Measurements from ENCODE around the gene TTLL8. TPM values are rescaled to one million over a fixed set of nuclear protein-coding genes. Genes with fewer than 3 reads are reported as not detected.
A peak's percentile ranks its signal among the peaks of the same experiment; 100 is the strongest.

Gene TTLL8
- total RNA-seq, 1 experiment from 2014 or later = not detected

DNA sequence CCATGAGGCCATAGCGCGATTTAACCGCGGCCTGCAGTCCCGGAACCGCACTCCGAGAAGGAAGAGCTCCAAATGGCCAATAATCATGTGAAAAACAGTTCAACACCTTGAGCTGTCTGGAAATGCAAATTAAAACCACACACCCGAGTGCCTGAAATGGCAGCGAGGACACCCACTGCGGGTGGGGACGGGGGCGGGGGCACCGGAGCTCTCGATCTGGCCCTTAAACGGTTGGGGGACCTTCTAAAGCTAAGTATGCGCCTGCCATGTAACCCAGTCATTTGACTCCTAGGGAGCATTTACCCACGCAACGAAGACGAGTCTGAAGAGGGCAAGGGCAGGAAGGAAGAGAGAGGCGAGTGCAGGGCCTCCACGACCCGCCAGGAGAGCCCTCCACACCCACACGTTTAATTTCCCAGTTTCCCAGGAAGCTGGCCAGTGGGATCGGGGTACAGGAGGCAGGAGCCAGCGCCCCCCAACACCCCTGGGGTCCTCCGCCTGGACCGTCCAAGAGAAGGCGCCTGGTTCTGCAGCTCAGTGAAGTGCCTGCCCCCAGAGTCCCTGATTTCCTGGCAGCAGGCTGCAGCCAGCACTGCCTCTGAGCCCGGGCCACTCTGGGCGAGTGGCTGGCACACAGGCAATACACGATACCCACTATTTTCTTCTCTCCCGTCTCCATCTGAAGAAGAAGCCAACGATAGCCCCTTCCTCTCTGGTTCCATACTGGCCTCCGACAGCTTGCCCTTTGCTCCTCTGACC is 1.7 kb downstream of the TTLL8 start:
- no peaks in the 10 kb centered on the region for H3K9me3 ChIP-seq (ENCODE audit: low read length)
- H3K27ac ChIP-seq (ENCODE audit: low read length) = no peak overlapping the region
- H3K9ac ChIP-seq (ENCODE audit: low read length) = peak overlapping the region; percentile 42
- H3K4me2 ChIP-seq (ENCODE audit: low read depth, low read length, poor library complexity, severe bottlenecking) = peak overlapping the region; percentile 54
- no peaks in the 10 kb centered on the region for H3K27me3 ChIP-seq (ENCODE audit: low read length)
- H3K4me1 ChIP-seq (ENCODE audit: low read length) = peaks cover 29% of the 10 kb centered on the region
- H2AFZ ChIP-seq (ENCODE audit: low read length) = no peak overlapping the region
- H4K20me1 ChIP-seq (ENCODE audit: insufficient read depth, low read depth, low read length) = no peaks in the 10 kb centered on the region
- H3K36me3 ChIP-seq (ENCODE audit: insufficient read depth, low read length) = no peaks in the 10 kb centered on the region
- no peaks in the 10 kb centered on the region for H3K9me2 ChIP-seq (replicated peaks; ENCODE audit: insufficient read depth, low read length)
- no peaks in the 10 kb centered on the region for H3K79me2 ChIP-seq (ENCODE audit: low read length)
- H3K4me3 ChIP-seq (ENCODE audit: low read length) = peak overlapping the region; percentile 35; the same call in 1 of the 2 replicates
- DNase-seq = peak; percentile 70

DNA sequence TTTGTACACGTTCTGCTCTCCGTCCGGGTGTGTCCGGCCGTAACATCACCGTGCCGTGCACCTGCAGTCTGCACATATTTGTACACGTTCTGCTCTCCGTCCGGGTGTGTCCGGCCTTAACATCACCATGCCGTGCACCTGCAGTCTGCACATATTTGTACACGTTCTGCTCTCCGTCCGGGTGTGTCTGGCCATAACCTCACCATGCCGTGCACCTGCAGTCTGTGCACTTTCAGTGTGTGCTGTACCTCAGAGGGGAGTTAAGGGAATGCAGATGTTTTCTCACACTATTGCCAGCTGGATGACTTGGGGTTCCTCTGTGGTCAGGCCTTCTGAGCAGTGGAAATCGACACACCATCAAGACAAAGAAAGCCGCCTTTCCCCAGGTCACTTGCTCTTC is 4.2 kb downstream of the TTLL8 start:
- no peaks in the 10 kb centered on the region for H3K9me2 ChIP-seq (replicated peaks; ENCODE audit: insufficient read depth, low read length)
- no peaks in the 10 kb centered on the region for H3K36me3 ChIP-seq (ENCODE audit: insufficient read depth, low read length)
- no peak overlapping the region for H2AFZ ChIP-seq (ENCODE audit: low read length)
- no peak for DNase-seq
- H3K4me1 ChIP-seq (ENCODE audit: low read length) = peaks cover 19% of the 10 kb centered on the region
- H3K4me3 ChIP-seq (ENCODE audit: low read length) = no peak overlapping the region
- no peak overlapping the region for H3K9ac ChIP-seq (ENCODE audit: low read length)
- H3K27me3 ChIP-seq (ENCODE audit: low read length) = no peaks in the 10 kb centered on the region
- H3K79me2 ChIP-seq (ENCODE audit: low read length) = no peaks in the 10 kb centered on the region
- no peaks in the 10 kb centered on the region for H4K20me1 ChIP-seq (ENCODE audit: insufficient read depth, low read depth, low read length)
- no peaks in the 10 kb centered on the region for H3K9me3 ChIP-seq (ENCODE audit: low read length)
- H3K4me2 ChIP-seq (ENCODE audit: low read depth, low read length, poor library complexity, severe bottlenecking) = no peak overlapping the region
- H3K27ac ChIP-seq (ENCODE audit: low read length) = no peak overlapping the region

DNA sequence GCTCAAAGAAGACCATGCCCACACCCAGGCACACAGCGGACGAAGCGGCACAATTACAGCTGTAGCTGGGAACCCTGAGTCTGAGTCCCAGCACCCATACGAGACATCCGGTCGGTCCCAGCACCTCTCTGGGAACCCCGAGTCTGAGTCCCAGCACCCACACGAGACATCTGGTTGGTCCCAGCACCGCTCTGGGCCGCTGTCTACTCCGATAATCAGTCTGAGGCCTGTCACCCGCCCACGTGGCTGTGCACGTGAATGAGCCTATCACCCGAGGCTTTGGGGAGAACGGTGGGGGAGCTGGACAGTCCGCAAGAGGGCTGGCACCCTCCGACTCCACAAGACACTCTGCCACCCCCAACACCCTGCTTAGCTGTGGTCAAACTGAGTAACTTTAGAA is 6.2 kb downstream of the TTLL8 start:
- H3K36me3 ChIP-seq (ENCODE audit: insufficient read depth, low read length) = no peaks in the 10 kb centered on the region
- no peak overlapping the region for H3K4me2 ChIP-seq (ENCODE audit: low read depth, low read length, poor library complexity, severe bottlenecking)
- no peaks in the 10 kb centered on the region for H3K79me2 ChIP-seq (ENCODE audit: low read length)
- H3K9me2 ChIP-seq (replicated peaks; ENCODE audit: insufficient read depth, low read length) = no peaks in the 10 kb centered on the region
- no peak overlapping the region for H3K4me3 ChIP-seq (ENCODE audit: low read length)
- no peak overlapping the region for H2AFZ ChIP-seq (ENCODE audit: low read length)
- no peak overlapping the region for H3K27ac ChIP-seq (ENCODE audit: low read length)
- no peak for DNase-seq
- H3K9me3 ChIP-seq (ENCODE audit: low read length) = no peaks in the 10 kb centered on the region
- H3K9ac ChIP-seq (ENCODE audit: low read length) = no peak overlapping the region
- H4K20me1 ChIP-seq (ENCODE audit: insufficient read depth, low read depth, low read length) = no peaks in the 10 kb centered on the region
- H3K4me1 ChIP-seq (ENCODE audit: low read length) = peaks cover 13% of the 10 kb centered on the region
- H3K27me3 ChIP-seq (ENCODE audit: low read length) = no peaks in the 10 kb centered on the region

DNA sequence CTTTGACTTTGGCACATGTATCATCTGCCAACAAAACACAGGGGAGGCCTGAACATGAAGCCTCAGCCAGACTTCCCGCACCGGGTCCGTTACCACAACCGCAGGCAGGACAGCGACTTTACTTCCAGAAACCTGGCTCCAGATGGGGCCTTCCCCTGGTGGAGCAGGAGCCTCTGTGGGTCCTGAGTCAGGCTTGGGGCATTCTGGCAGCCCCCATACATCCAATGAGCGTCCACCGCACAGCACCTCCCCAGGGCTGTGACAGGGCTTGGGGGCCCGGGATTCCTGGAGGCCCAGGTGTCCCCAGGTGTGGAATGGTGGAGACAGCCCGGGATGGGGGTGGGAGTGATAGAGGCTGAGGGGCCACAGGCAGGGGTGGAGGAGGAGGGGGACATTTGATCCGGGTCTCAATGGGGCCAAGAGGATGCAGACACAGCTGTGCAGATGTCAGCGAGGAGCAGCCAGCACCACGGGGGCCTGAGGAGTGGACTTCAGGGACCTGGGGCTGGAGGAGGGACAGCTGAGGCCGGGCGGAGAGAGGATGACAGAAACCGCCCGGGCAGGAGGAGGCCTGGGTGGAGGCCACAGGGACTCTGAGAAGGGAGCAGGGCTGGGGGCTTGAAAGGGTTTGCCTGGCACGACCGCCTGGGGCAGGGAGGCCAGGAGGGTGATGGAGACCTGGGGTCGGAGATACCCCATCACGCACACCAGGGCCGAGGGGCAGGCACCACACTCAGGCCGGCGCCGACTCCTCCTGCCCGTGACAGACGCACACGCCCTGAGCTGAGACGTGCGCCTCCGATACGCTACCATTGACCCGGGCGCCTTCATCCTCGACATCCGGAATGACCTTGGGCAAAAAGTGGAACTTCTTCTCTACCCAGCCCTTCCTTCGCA is 8.6 kb downstream of the TTLL8 start:
- no peaks in the 10 kb centered on the region for H3K36me3 ChIP-seq (ENCODE audit: insufficient read depth, low read length)

DNA sequence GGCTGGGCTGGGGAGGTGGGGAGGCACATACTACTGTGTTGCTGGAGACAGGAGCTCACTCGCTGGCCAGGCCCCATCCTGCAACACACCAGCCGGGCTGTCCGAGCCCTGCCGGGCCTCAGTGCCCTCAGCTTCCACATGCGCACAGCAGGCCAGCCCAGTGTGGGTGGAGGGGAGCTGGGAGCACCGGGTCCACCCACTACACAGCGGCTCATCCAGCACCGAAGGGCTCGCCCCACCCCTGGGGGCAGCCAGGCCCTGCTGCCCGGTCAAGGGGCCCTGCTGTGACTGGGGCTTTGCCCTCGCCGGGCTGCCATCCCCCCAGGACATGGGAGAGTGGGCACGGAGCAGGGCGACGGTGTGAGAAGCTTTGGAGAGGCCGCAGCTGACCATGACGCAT is 9.3 kb downstream of the TTLL8 start:
- Histone ChIP-seq H3K4me1 (ENCODE audit: low read length) (no peaks in the 10 kb centered on the region), H4K20me1 (ENCODE audit: insufficient read depth, low read depth, low read length) (no peaks in the 10 kb centered on the region), H3K9me2 (replicated peaks; ENCODE audit: insufficient read depth, low read length) (no peaks in the 10 kb centered on the region), H3K79me2 (ENCODE audit: low read length) (no peaks in the 10 kb centered on the region), H3K27ac (ENCODE audit: low read length) (no peak overlapping the region), H3K9ac (ENCODE audit: low read length) (no peak overlapping the region), H3K4me3 (ENCODE audit: low read length) (no peak overlapping the region), H3K9me3 (ENCODE audit: low read length) (no peaks in the 10 kb centered on the region), H3K4me2 (ENCODE audit: low read depth, low read length, poor library complexity, severe bottlenecking) (no peak overlapping the region), H3K36me3 (ENCODE audit: insufficient read depth, low read length) (no peaks in the 10 kb centered on the region), H2AFZ (ENCODE audit: low read length) (no peak overlapping the region), H3K27me3 (ENCODE audit: low read length) (no peaks in the 10 kb centered on the region)
- no peak for DNase-seq

More for the DNA sequence above, 8.6 kb downstream of the TTLL8 start:
- no peaks in the 10 kb centered on the region for H4K20me1 ChIP-seq (ENCODE audit: insufficient read depth, low read depth, low read length)
- H3K9me2 ChIP-seq (replicated peaks; ENCODE audit: insufficient read depth, low read length) = no peaks in the 10 kb centered on the region
- no peak overlapping the region for H3K4me2 ChIP-seq (ENCODE audit: low read depth, low read length, poor library complexity, severe bottlenecking)
- no peak for DNase-seq
- no peaks in the 10 kb centered on the region for H3K9me3 ChIP-seq (ENCODE audit: low read length)
- no peak overlapping the region for H3K27ac ChIP-seq (ENCODE audit: low read length)
- no peak overlapping the region for H3K4me3 ChIP-seq (ENCODE audit: low read length)
- no peaks in the 10 kb centered on the region for H3K27me3 ChIP-seq (ENCODE audit: low read length)
- H3K9ac ChIP-seq (ENCODE audit: low read length) = no peak overlapping the region
- H3K4me1 ChIP-seq (ENCODE audit: low read length) = no peaks in the 10 kb centered on the region
- no peaks in the 10 kb centered on the region for H3K79me2 ChIP-seq (ENCODE audit: low read length)
- no peak overlapping the region for H2AFZ ChIP-seq (ENCODE audit: low read length)

DNA sequence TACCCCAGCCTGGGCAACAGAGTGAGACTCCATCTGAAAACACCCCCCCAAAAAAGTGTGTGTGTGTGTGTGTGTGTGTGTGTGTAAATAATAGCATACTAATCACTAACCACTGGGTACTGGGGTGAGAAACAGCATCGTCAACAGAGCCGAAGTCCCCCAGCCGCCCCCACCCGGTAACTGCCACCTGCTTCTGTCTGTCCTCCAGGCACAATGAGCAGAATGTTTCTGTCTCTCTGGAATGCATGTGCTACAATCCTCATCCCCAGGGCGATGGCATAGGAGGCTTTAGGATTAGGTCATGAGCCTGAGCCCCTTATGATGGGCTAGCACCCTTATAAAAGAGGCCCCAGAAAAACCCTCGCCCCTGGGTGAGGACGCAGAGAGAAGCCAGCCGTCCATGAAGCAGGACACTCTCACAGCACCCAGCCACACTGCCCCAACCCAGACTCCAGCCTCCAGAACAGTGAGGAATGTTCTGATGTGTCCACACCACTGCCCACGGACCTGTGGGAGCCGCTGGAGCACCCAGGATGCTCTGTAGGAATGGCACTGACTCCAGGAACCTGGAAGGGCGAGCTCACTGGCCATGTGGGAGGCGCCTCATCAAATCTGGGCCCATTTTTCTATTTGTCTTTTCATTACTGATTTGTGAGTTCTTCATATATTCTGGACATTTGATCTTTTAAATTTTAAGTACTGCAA is 9.9 kb downstream of the TTLL8 start:
- H3K9me3 ChIP-seq (ENCODE audit: low read length) = no peaks in the 10 kb centered on the region
- no peaks in the 10 kb centered on the region for H3K4me1 ChIP-seq (ENCODE audit: low read length)
- no peaks in the 10 kb centered on the region for H3K27me3 ChIP-seq (ENCODE audit: low read length)
- no peaks in the 10 kb centered on the region for H3K36me3 ChIP-seq (ENCODE audit: insufficient read depth, low read length)
- no peak overlapping the region for H3K4me3 ChIP-seq (ENCODE audit: low read length)
- H3K4me2 ChIP-seq (ENCODE audit: low read depth, low read length, poor library complexity, severe bottlenecking) = no peak overlapping the region
- H3K9ac ChIP-seq (ENCODE audit: low read length) = no peak overlapping the region
- no peak for DNase-seq
- H4K20me1 ChIP-seq (ENCODE audit: insufficient read depth, low read depth, low read length) = no peaks in the 10 kb centered on the region
- no peak overlapping the region for H3K27ac ChIP-seq (ENCODE audit: low read length)
- H2AFZ ChIP-seq (ENCODE audit: low read length) = no peak overlapping the region
- no peaks in the 10 kb centered on the region for H3K79me2 ChIP-seq (ENCODE audit: low read length)
- H3K9me2 ChIP-seq (replicated peaks; ENCODE audit: insufficient read depth, low read length) = no peaks in the 10 kb centered on the region

DNA sequence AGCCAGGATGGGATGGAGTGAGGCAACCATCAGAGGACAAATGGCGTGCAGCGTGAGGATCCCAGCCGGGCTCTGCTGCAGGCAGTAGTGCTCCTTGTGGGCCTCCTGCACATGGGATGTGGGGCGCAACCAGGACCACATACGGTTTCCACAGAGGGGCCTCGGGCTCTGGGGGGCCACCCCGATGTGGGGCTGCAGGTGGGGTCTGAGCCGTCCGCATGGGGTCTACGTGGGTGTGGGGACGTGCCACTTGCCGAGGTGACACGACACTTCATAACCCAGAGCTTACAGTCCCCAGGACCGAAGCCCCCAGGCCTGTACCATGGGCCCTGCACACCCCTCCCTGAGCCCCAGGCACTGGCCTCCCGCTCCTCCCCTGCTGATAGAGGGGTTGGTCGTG is 10.8 kb downstream of the TTLL8 start:
- Histone ChIP-seq H3K27me3 (ENCODE audit: low read length) (no peaks in the 10 kb centered on the region), H2AFZ (ENCODE audit: low read length) (no peak overlapping the region), H3K4me3 (ENCODE audit: low read length) (no peak overlapping the region), H3K9me3 (ENCODE audit: low read length) (no peaks in the 10 kb centered on the region), H3K79me2 (ENCODE audit: low read length) (no peaks in the 10 kb centered on the region), H3K4me1 (ENCODE audit: low read length) (no peaks in the 10 kb centered on the region), H4K20me1 (ENCODE audit: insufficient read depth, low read depth, low read length) (no peaks in the 10 kb centered on the region), H3K9me2 (replicated peaks; ENCODE audit: insufficient read depth, low read length) (no peaks in the 10 kb centered on the region), H3K9ac (ENCODE audit: low read length) (no peak overlapping the region), H3K27ac (ENCODE audit: low read length) (no peak overlapping the region), H3K36me3 (ENCODE audit: insufficient read depth, low read length) (no peaks in the 10 kb centered on the region), H3K4me2 (ENCODE audit: low read depth, low read length, poor library complexity, severe bottlenecking) (no peak overlapping the region)
- DNase-seq = no peak

Data from Karpas-422 (cell line).